SK-N-MC (cell line): ENCODE results near the gene SMIM33.

Experiments
- DNase-seq: peaks from one replicate; pipeline ENCODE4 v3.0.0-alpha.2; 2011; ENCODE audit warnings: low read depth, low spot score
- H3K27ac ChIP-seq: fragments of 200-600 bp; sonication (generic); 2 replicates; pipeline ENCODE4 v1.5.1; 2016; ENCODE audit warnings: mixed run types
- H3K36me3 ChIP-seq: fragments of 200-600 bp; sonication (generic); 2 replicates; pipeline ENCODE4 v1.6.1; 2017; ENCODE audit warnings: antibody characterized with exemption, low read length, mixed read lengths; ENCODE audit not compliant: insufficient read depth
- H3K4me3 ChIP-seq: fragments of 200-600 bp; sonication (generic); 2 replicates; pipeline ENCODE4 v1.5.1; 2016
- H3K9ac ChIP-seq: fragments of 200-600 bp; sonication (generic); 2 replicates; pipeline ENCODE4 v1.8.0; 2017; ENCODE audit warnings: mixed run types, mixed read lengths; ENCODE audit not compliant: insufficient read length
- H3K9me3 ChIP-seq: fragments of 200-600 bp; sonication (generic); 2 replicates; pipeline ENCODE4 v1.6.1; 2017; ENCODE audit warnings: low read depth, mild to moderate bottlenecking, antibody characterized with exemption, low read length, moderate library complexity, mixed read lengths
- EZH2 ChIP-seq: fragments of 200-600 bp; sonication (generic); IDR thresholded peaks from one replicate; pipeline ENCODE4 v1.6.1; 2017; ENCODE audit warnings: antibody characterized with exemption
- FOXP2 ChIP-seq: optimal IDR thresholded peaks from 2 replicates; pipeline ENCODE3; 2011; ENCODE audit warnings: mild to moderate bottlenecking, moderate library complexity; ENCODE audit not compliant: insufficient read depth; ENCODE audit errors: extremely low read length, control extremely low read depth
- POLR2AphosphoS5 ChIP-seq: IDR thresholded peaks from 2 replicates; pipeline ENCODE4 v1.6.1; 2012; ENCODE audit warnings: mild to moderate bottlenecking, low read depth, low read length, borderline replicate concordance

SMIM33 gene

DNA sequence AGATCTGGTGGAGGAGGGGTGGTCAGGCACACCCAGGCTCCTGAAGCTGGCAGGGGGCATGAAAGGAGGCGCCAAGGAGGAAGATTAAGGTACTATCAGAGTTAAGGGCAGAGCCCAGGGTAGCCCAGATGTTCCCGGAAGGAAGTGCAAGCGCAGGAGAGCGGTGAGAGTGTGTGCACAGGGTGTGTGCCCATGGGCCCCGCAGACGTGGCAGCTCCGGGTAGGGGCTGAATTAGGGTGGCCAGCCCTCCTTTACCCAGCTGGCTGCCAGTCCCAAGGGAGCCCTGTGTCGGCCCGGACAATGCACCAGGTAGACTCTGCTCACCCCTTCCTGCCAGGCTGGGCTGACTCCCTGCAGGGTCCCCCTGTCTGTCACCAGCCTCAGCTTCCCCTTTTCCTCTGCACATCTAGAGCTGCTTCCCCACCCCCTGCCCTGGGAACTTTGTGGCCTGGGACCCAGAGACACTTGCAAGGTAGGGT, at the start of gene SMIM33:
Gene SMIM33 (plus strand): TSS at position 184 of the 480 bp plus-strand sequence. CDS start 118 bp downstream, at position 302.
- Histone ChIP-seq H3K9ac (no peak within 1 kb of the TSS), H3K4me3 (no peak within 1 kb of the TSS), H3K27ac (no peak within 1 kb of the TSS), H3K9me3 (no peaks in the 10 kb centered on the region), H3K36me3 (peaks cover 3% of the 10 kb centered on the region; the same call in 1 of the 2 replicates)
- TF ChIP-seq POLR2AphosphoS5, result no peak
- no peak for TF ChIP-seq EZH2
- TF ChIP-seq FOXP2, result no peak
- no peak for DNase-seq

DNA sequence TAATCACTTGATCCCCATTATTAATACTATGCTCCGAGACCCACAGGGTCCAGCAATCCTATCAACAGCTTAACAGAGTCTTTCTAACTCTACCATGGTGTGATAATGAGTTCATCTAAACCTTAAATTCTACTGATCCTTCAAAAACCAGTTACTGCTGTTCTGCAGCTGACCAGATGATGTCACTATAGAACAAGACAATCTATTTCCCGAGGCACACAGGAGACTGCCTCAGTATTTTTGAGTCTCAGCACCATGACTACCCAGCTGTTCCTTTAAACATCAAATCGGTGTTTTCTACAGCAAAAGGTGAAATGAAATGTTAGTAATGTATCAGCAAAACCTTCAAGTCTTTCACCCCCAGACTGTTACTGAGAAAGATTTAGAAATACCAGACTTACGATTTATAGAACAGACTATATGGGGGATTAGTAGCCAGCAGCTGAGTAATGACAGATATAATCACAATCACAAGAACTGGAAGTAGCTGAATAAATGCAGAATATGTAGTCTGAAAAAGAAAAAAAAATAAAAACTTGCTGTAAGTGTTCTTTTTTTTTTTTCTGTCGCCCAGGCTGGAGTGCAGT, 48.4 kb upstream of the SMIM33 start:
- no peaks in the 10 kb centered on the region for H3K9me3 ChIP-seq
- H3K36me3 ChIP-seq, result no peaks in the 10 kb centered on the region
- TF ChIP-seq EZH2 (no peak), FOXP2 (no peak), POLR2AphosphoS5 (no peak)
- no peak for DNase-seq
- H3K9ac ChIP-seq, result no peak overlapping the region
- H3K27ac ChIP-seq, result no peak overlapping the region
- no peak overlapping the region for H3K4me3 ChIP-seq

DNA sequence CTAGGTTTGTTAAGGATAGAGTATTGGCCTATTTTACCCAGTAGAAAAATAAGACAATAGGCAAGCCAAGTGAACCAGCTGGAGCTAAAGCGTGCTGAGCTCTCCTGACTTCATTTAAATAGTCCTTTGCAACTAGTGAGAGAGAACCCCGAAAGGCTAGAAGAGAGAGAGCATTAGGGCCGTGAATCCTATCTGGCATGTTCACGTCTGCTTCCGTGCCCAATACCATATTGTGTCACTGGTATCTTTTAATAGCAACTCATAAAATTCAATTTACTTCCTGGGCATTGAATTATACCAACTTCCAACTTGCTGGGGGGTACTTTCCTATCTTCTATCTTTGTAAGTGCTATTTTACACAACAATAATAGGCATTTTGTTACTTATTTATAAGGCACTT, 45.3 kb upstream of the SMIM33 start:
- no peak overlapping the region for H3K27ac ChIP-seq
- TF ChIP-seq EZH2 (no peak), FOXP2 (no peak), POLR2AphosphoS5 (no peak)
- H3K36me3 ChIP-seq, result no peaks in the 10 kb centered on the region
- H3K9ac ChIP-seq, result no peak overlapping the region
- no peaks in the 10 kb centered on the region for H3K9me3 ChIP-seq
- no peak overlapping the region for H3K4me3 ChIP-seq
- no peak for DNase-seq

DNA sequence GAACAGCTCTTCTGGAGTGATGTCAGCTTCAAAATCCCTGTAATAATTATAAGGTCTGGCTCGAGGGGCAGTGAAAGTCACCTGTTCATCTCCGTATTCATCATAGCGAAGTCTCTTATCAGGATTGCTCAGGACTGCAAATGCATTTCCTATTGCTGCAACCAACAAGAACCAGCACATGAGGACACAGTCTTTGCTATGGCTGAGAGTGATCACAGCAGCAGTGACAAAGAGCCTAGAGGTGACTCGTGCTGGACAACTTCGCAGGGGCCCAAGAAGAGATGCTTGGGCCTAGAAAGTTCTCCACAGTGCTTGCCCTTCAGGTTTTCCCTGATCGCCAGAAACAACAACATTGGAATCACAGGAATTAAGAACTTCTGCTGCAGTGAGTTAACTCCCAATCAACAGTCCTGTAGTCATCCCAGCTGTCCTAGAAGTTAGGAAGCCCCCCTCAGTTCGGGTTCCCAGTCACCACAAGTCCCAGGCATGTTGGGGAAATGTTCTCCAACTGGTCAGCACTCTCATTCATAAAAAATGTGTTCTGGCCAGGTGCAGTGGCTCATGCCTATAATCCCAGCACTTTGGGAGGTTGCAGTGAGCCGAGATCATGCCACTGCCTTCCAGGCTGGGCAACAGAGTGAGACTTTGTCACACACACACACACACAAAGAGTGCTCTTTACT, 44.5 kb upstream of the SMIM33 start:
- TF ChIP-seq FOXP2 (no peak), EZH2 (no peak), POLR2AphosphoS5 (no peak)
- DNase-seq, result no peak
- no peaks in the 10 kb centered on the region for H3K36me3 ChIP-seq
- no peak overlapping the region for H3K27ac ChIP-seq
- no peak overlapping the region for H3K4me3 ChIP-seq
- H3K9me3 ChIP-seq, result no peaks in the 10 kb centered on the region
- no peak overlapping the region for H3K9ac ChIP-seq

DNA sequence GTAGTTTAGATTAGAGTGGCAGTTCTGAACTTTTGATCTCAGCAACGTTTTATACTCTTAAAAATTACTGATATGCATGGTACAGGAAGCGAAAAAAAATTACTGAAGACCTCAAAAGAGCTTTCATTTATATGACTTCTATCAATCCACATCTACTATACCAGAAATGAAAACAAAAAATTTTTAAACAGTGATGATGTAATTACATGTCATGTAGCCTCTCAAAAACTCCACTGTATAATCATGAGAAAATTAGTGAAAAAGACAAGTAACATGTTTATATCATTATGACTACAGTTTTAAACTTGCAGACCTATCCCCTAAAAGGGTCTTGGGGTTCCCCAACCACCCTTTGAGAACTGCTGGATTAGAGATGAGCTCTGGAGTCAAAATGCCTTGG, 40.8 kb upstream of the SMIM33 start:
- TF ChIP-seq EZH2 (no peak), POLR2AphosphoS5 (no peak), FOXP2 (no peak)
- Histone ChIP-seq H3K27ac (no peak overlapping the region), H3K36me3 (no peaks in the 10 kb centered on the region), H3K4me3 (no peak overlapping the region), H3K9ac (no peak overlapping the region), H3K9me3 (no peaks in the 10 kb centered on the region)
- no peak for DNase-seq

DNA sequence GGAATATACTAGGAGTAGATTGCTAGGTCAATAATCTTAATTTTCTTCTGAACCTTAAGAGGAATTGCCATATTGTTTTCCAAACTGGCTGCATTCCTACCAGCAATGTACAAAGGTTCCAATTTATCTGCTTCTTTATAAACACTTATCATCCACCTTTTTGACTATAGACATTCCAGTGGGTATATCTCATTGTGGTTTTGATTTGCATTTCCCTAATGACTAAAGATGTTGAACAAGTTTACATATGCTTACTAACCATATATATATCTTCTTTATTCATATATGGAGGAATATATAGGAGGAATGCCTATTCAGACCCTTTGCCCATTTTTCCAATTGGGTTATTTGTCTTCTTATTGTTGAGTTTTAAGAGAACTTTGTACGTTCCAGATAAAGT, 39.1 kb upstream of the SMIM33 start:
- H3K27ac ChIP-seq, result no peak overlapping the region
- no peaks in the 10 kb centered on the region for H3K9me3 ChIP-seq
- H3K36me3 ChIP-seq, result no peaks in the 10 kb centered on the region
- TF ChIP-seq EZH2 (no peak), FOXP2 (no peak), POLR2AphosphoS5 (no peak)
- no peak for DNase-seq
- no peak overlapping the region for H3K9ac ChIP-seq
- no peak overlapping the region for H3K4me3 ChIP-seq

DNA sequence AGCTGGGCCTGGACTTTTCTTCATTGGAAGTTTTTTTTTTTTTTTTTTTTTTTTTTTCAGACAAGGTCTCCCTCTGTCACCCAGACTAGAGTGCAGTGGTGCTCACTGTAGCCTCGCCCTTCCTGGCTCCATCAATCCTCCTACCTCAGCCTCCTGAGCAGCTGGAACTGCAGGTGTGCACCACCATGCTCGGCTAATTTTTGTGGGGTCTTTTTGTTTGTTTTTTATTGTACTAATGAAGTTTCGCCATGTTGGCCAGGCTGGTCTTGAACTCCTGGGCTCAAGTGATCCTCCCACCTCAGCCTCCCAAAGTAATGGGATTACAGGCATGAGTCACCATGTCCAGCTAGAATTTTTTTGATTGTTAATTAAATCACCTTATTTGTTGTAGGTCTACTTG, 35.1 kb upstream of the SMIM33 start:
- no peaks in the 10 kb centered on the region for H3K9me3 ChIP-seq
- H3K27ac ChIP-seq, result no peak overlapping the region
- H3K4me3 ChIP-seq, result no peak overlapping the region
- no peak overlapping the region for H3K9ac ChIP-seq
- TF ChIP-seq POLR2AphosphoS5, result no peak
- no peak for TF ChIP-seq FOXP2
- TF ChIP-seq EZH2, result no peak
- DNase-seq, result no peak
- H3K36me3 ChIP-seq, result no peaks in the 10 kb centered on the region

DNA sequence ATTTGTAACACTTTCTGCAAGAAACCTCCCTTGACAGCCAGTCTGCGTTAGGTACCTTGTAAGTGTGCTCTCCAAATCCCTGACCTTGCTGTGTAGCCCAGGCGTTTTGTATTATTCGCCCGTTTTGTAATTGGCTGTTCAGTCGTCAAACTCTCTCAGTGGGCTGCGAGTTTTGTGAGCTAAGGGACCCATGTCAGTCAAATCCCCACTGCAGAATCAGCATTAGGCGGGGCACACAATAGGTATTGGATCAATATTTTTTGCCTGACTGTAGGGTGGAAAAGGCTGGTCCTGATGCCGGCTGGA, 32.1 kb upstream of the SMIM33 start:
- DNase-seq, result no peak
- no peak overlapping the region for H3K27ac ChIP-seq
- no peaks in the 10 kb centered on the region for H3K36me3 ChIP-seq
- no peak for TF ChIP-seq POLR2AphosphoS5
- no peak for TF ChIP-seq EZH2
- no peak for TF ChIP-seq FOXP2
- H3K4me3 ChIP-seq, result peak overlapping the region; percentile 100
- H3K9ac ChIP-seq, result no peak overlapping the region
- H3K9me3 ChIP-seq, result no peaks in the 10 kb centered on the region
